ENCODE data around the gene TRIP11.

DNA sequence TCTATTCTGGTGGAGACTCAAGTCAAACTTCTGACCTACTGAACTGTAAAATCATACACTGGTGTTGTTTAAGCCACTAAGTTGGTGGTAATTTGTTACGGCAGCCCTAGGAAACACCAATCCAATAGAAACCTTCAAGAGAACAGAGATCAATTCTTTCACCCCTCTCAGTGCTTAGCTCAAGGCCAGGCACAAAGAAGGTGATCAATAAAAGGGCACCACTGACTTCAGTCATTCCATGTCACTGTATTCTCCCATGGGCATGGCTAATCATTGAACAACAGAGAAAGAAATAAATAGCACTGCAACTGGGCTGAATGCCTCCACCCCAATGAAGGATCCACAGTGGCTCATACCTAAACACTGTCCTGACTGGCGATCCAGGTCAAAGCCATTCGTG lies 99.7 kb downstream of the TRIP11 start:
- TF ChIP-seq CTCF (IDR thresholded peaks at IDR 0.05) (no peak), EZH2phosphoT487 (IDR thresholded peaks at IDR 0.05) (no peak), EZH2 (IDR thresholded peaks at IDR 0.05) (no peak)
